Measurements from ENCODE around the gene SH3GL1.

Gene SH3GL1

GRCh38 chr19:4375164-4376027, 25.0 kb downstream of the SH3GL1 start:
- no peak for DNase-seq

- no peak for DNase-seq
Observed at GRCh38 chr19:4374498-4375163, 25.7 kb downstream of the SH3GL1 start.

GRCh38 chr19:4373601-4374497, 26.5 kb downstream of the SH3GL1 start:
- DNase-seq = no peak

- DNase-seq = no peak
Observed at GRCh38 chr19:4373013-4373367, 27.4 kb downstream of the SH3GL1 start.

- DNase-seq = no peak
Observed at GRCh38 chr19:4372165-4373012, 28.0 kb downstream of the SH3GL1 start.

- no peak for DNase-seq
Observed at GRCh38 chr19:4371247-4372164, 28.8 kb downstream of the SH3GL1 start.

- DNase-seq = no peak
Observed at GRCh38 chr19:4370418-4371041, 29.8 kb downstream of the SH3GL1 start.

- no peak for DNase-seq
Observed at GRCh38 chr19:4369888-4370260, 30.5 kb downstream of the SH3GL1 start.

GRCh38 chr19:4369109-4369887, 31.0 kb downstream of the SH3GL1 start:
- no peak for DNase-seq

- no peak for DNase-seq
Observed at GRCh38 chr19:4368128-4368820, 32.1 kb downstream of the SH3GL1 start.

GRCh38 chr19:4367781-4368127, 32.6 kb downstream of the SH3GL1 start:
- DNase-seq = no peak

GRCh38 chr19:4367336-4367723, 33.0 kb downstream of the SH3GL1 start:
- no peak for DNase-seq

GRCh38 chr19:4366666-4367335, 33.5 kb downstream of the SH3GL1 start:
- DNase-seq = no peak

GRCh38 chr19:4365791-4366665, 34.3 kb downstream of the SH3GL1 start:
- no peak for DNase-seq

- no peak for DNase-seq
Observed at GRCh38 chr19:4365341-4365740, 35.0 kb downstream of the SH3GL1 start.

GRCh38 chr19:4363571-4364304, 36.6 kb downstream of the SH3GL1 start:
- DNase-seq = no peak
